CD4-positive, alpha-beta T cell treated with Interleukin-12 subunit alpha and Interleukin-12 subunit beta, for 1 hour (primary cell): ENCODE results near the gene CRMP1.
"Not testable (repeated sequence)": the region's sequence is repeated elsewhere in the genome, so short reads cannot be mapped to it uniquely, and the experiment has no call there.

Experiments used
- DNase-seq: peaks from one replicate; pipeline ENCODE4 v3.0.0-alpha.2; 2020

CRMP1 gene

GRCh38 chr4:5852523-5853202 lies 40.2 kb downstream of the CRMP1 start:
- no peak for DNase-seq

- DNase-seq = no peak
Measured at GRCh38 chr4:5851637-5852301, 41.1 kb downstream of the CRMP1 start.

- no peak for DNase-seq
Measured at GRCh38 chr4:5845035-5845905, 47.6 kb downstream of the CRMP1 start.

GRCh38 chr4:5843573-5844530 lies 49.0 kb downstream of the CRMP1 start:
- DNase-seq = no peak

GRCh38 chr4:5842456-5842855 lies 50.4 kb downstream of the CRMP1 start:
- no peak for DNase-seq

- no peak for DNase-seq
Measured at GRCh38 chr4:5839751-5840674, 52.9 kb downstream of the CRMP1 start.

- no peak for DNase-seq
Measured at GRCh38 chr4:5839332-5839731, 53.6 kb downstream of the CRMP1 start.

GRCh38 chr4:5837483-5837882 lies 55.4 kb downstream of the CRMP1 start:
- DNase-seq = not testable (repeated sequence)

GRCh38 chr4:5836943-5837342 lies 55.9 kb downstream of the CRMP1 start:
- DNase-seq = no peak

GRCh38 chr4:5828005-5828391 lies 64.9 kb downstream of the CRMP1 start:
- DNase-seq = no peak

- DNase-seq = no peak
Measured at GRCh38 chr4:5827108-5828004, 65.5 kb downstream of the CRMP1 start.

GRCh38 chr4:5826437-5827107 lies 66.3 kb downstream of the CRMP1 start:
- DNase-seq = no peak

- no peak for DNase-seq
Measured at GRCh38 chr4:5825321-5826041, 67.4 kb downstream of the CRMP1 start.

- no peak for DNase-seq
Measured at GRCh38 chr4:5824635-5825034, 68.3 kb downstream of the CRMP1 start.

GRCh38 chr4:5824227-5824626 lies 68.7 kb downstream of the CRMP1 start:
- no peak for DNase-seq

GRCh38 chr4:5823542-5824211 lies 69.2 kb downstream of the CRMP1 start:
- no peak for DNase-seq

- no peak for DNase-seq
Measured at GRCh38 chr4:5822619-5823018, 70.3 kb downstream of the CRMP1 start.

GRCh38 chr4:5821665-5822358 lies 71.1 kb downstream of the CRMP1 start:
- no peak for DNase-seq
